ENCODE measurements around the gene FXYD1.

- TF ChIP-seq CTCF (conservative IDR thresholded peaks at IDR 0.05; ENCODE audit: low read length), result no peak
- TF ChIP-seq EZH2phosphoT487 (IDR thresholded peaks at IDR 0.05; ENCODE audit: borderline replicate concordance), result no peak
Observed at GRCh38 chr19:35140207-35140961, 1.8 kb downstream of the FXYD1 start.
